DND-41 (cell line): ENCODE results near the gene EMC8.

ENCODE experiments used
- CTCF ChIP-seq: IDR thresholded peaks from 2 replicates; pipeline ENCODE4 v1.5.1; 2012; ENCODE audit warnings: borderline replicate concordance, low read length, moderate library complexity, mild to moderate bottlenecking; ENCODE audit not compliant: poor library complexity, severe bottlenecking; ENCODE audit errors: extremely low read depth
- EZH2 ChIP-seq: IDR thresholded peaks from 3 replicates; pipeline ENCODE4 v1.6.1; 2012; ENCODE audit warnings: borderline replicate concordance, low read depth, mild to moderate bottlenecking, moderate library complexity, low read length, inconsistent platforms; ENCODE audit not compliant: severe bottlenecking

- TF ChIP-seq CTCF = no peak
- no peak for TF ChIP-seq EZH2
Measured at GRCh38 chr16:85820604-85821372, 21.4 kb upstream of the EMC8 start.
